NCI-H1105 (cell line): Measurements from ENCODE around the gene PTEN.
A peak's percentile ranks its signal among the peaks of the same experiment; 100 is the strongest.

Experiments
- DNase-seq: peaks from one replicate; lab custom pipeline; 2025; lab: John Stamatoyannopoulos, UW

Gene PTEN

GRCh38 chr10:87921931-87922688, 58.7 kb downstream of the PTEN start:
- no peak for DNase-seq

DNA sequence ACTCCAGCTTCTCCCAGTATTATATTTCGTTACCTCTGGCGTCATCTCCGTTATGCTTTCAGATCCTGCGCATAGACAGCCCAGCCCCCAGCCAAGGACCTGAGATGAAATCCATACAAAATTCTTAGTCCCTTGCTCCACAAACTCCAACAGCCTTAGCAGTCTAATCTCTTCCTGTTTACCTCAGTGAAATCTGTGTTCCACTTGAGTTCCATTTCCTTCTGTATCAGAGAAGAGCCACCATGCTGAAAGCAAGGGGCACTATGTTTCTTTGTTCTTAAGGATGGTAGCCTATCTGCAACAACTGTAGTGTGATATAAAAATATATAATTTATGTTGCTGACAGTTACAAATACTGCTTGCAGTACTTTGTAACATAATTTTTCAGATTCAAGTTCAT, 59.8 kb downstream of the PTEN start:
- no peak for DNase-seq

GRCh38 chr10:87925570-87925969, 62.1 kb downstream of the PTEN start:
- DNase-seq, result peak; percentile 64

GRCh38 chr10:87927091-87927490, 63.7 kb downstream of the PTEN start:
- DNase-seq, result no peak

- no peak for DNase-seq
Measured at GRCh38 chr10:87928996-87929395, 65.6 kb downstream of the PTEN start.

GRCh38 chr10:87930141-87930540, 66.7 kb downstream of the PTEN start:
- DNase-seq, result no peak

DNA sequence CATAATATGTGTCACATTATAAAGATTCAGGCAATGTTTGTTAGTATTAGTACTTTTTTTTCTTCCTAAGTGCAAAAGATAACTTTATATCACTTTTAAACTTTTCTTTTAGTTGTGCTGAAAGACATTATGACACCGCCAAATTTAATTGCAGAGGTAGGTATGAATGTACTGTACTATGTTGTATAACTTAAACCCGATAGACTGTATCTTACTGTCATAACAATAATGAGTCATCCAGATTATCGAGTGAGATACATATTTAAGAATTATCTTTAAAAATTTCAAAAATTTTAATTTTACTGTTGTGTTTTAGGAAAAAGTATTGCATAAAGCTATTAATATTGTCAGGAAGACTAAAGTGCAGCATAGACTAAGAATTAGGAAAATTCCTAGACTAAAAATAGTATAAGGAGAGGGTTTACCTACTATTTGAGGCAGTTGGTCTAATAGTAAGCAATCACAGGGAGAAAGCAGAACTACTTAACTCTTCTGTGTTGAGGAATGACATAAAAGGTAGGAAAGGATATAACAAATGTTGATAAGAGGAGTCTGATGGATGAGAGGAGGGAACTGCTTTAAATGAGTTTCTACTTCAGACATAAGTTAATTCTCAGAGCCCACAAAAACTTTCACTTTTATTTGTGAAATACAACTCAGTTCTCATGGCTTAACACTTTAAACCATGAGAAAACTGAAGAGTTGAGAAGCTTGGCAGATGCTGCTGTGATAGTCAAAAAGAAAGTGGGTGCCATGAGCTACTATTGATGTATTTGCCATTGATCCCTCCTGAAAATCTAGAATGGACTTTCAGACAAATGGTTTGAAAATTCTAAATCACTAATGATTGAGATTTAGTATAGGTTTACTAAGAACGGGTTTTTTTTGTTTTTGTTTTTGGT, 67.8 kb downstream of the PTEN start:
- no peak for DNase-seq

DNA sequence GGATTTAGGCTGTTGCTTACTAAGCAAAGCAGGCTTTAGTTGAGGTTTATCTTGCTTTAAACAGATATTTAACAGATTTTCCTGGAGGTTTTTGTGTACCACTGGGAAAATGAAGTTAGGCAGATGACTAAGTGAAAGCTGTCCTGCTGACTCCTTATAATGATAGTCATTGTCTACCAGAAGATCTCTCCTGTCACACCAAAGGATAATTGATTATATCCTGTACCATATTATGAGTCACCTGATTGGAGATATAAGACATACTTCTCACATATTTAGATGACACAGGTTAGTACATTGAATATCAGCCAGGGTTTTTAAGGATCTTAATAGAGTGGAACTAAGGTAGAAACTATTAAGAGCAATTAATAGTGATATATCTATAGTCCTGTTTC, 68.4 kb downstream of the PTEN start:
- no peak for DNase-seq

DNA sequence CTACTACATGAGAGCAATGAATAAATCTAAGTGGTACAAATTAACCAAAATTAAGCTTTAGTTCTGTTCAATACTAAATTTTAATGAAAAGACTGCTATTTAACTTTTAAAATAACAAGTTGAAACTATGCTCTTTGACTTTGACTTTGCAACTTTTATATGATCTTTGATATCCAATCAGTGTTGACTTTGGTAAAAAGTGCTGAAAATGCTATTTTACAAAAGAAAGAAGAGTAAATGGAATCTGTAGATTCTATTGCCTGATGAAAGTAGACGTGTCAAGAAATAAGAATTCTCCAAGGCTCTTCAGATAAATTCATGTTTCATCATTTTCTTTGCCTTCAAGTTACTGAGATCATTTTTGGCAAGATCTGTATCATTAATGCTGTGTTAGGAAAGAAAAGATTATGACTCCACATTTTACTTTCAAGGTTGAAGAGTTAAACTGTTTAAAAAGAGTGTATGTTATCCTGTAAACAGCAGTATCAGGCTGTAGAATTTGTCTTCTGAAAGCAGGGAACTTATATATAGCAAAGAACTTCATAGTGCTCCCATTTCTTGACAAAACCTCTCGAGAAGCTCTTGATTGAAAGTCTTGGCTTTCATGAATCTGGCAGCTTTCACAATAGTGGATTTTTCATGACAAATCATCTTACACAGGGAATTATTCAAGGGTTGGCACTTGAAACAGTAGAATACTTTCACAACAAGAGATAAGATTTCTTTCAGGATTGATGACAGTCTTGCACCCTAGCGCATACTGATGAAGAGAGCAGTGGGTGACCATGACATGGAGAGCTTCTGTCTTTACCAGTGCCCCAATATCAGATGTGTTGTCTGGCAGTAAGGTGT, 72.1 kb downstream of the PTEN start:
- no peak for DNase-seq

DNA sequence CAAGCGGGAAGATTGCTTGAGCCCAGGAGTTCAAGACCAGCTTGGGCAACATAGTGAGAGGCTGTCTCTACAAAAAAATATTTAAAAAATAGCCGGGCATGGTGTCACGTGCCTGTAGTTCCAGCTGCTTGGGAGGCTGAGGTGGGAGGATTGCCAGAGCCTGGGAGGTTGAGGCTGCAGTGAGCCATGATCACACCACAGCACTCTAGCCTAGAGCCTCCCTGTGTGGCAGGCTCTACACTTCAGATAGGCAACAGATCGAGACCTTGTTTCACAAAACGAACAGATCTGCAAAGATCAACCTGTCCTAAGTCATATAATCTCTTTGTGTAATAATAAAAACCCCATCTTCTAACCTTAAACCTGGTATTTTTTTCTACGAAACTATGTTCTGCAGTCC, 76.8 kb downstream of the PTEN start:
- no peak for DNase-seq

GRCh38 chr10:87942884-87943527, 79.6 kb downstream of the PTEN start:
- no peak for DNase-seq

GRCh38 chr10:87945984-87946383, 82.6 kb downstream of the PTEN start:
- DNase-seq, result no peak

DNA sequence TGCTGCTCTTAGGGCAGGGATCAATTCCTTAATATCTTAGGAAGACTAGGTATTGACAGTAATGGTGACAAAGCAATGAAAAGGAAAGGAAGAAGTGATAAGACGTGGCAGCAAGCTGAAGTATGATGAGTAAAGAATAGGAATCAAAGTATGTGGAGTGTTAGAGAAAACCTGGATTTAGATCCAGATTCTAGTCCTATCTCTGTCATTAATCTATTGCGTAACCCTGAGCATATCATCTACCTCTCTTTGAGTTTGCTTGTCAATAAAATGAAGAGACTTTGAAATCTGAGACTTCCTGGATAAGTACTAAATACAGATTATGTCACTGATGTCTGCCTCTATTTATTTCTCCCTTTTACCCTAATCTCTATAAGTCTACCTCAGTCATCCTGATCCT, 89.2 kb downstream of the PTEN start:
- DNase-seq, result no peak

- no peak for DNase-seq
Measured at GRCh38 chr10:87956055-87956454, 92.6 kb downstream of the PTEN start.

DNA sequence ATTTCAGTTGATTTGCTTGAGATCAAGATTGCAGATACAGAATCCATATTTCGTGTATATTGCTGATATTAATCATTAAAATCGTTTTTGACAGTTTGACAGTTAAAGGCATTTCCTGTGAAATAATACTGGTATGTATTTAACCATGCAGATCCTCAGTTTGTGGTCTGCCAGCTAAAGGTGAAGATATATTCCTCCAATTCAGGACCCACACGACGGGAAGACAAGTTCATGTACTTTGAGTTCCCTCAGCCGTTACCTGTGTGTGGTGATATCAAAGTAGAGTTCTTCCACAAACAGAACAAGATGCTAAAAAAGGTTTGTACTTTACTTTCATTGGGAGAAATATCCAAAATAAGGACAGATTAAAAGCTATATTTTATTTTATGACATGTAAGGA, 94.3 kb downstream of the PTEN start:
- no peak for DNase-seq

GRCh38 chr10:87960230-87960629, 96.8 kb downstream of the PTEN start:
- DNase-seq, result no peak

GRCh38 chr10:87961314-87961713, 97.9 kb downstream of the PTEN start:
- no peak for DNase-seq

- DNase-seq, result no peak
Measured at GRCh38 chr10:87966459-87966858, 103.0 kb downstream of the PTEN start.

DNA sequence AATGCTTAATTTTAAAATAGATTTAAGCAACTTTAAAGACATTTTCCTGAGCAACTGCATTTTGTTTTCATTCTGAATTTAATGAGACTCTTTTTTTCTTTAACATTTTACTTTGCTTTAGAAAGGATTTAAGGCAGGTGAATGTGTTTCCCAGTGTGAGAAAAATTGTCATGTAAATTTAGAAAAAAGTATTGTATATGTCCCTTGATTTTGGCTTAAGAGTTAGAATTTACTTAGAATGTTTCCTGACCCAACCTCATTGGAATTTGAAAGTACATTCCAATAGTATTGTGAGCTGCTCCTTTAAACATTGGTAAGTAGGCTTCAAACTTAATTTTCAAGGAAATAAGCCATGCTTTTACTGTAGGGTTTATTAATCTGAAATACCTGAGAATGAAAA, 110.2 kb downstream of the PTEN start:
- DNase-seq, result no peak

- no peak for DNase-seq
Measured at GRCh38 chr10:87974130-87974529, 110.7 kb downstream of the PTEN start.

DNA sequence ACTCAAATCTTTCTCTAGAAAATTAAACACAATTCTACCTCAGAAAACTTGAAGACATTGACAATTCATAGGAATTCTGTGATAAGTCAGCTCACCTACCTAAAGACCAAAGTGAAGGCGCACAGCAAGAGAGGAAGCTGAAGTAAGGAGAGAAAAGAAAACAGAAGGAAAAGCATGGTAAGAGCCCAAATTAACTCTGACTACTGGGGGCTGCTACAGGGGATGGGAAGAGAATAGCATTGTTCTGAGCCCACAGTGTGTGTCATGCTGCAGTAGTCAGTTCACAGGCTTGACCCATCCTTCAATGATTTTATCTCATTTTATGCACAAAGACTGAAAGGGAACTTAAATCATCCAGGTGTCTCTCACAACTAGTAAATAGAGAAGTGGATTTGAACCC, 111.3 kb downstream of the PTEN start:
- no peak for DNase-seq
